Measurements from ENCODE around the gene TTC9. TPM values are rescaled to one million over a fixed set of nuclear protein-coding genes. Genes with fewer than 3 reads are reported as not detected.
"Not testable (repeated sequence)": the region's sequence is repeated elsewhere in the genome, so short reads cannot be mapped to it uniquely, and the experiment has no call there.

Gene TTC9
- total RNA-seq, 2 donors from 2014 or later, result 1.5 to 1.6 TPM

- H3K4me1 Mint-ChIP-seq (ENCODE audit: low read depth in 2 of 2); H3K36me3 Mint-ChIP-seq; DNase-seq (ENCODE audit: low spot score); ATAC-seq; H3K9me3 Mint-ChIP-seq; H3K27ac Mint-ChIP-seq; H3K4me3 Mint-ChIP-seq: not testable (repeated sequence)
- peaks cover 23 to 38% of the 10 kb centered on the region in 2 donors for H3K27me3 Mint-ChIP-seq
Observed at GRCh38 chr14:70703621-70704168, 62.0 kb downstream of the TTC9 start.

DNA sequence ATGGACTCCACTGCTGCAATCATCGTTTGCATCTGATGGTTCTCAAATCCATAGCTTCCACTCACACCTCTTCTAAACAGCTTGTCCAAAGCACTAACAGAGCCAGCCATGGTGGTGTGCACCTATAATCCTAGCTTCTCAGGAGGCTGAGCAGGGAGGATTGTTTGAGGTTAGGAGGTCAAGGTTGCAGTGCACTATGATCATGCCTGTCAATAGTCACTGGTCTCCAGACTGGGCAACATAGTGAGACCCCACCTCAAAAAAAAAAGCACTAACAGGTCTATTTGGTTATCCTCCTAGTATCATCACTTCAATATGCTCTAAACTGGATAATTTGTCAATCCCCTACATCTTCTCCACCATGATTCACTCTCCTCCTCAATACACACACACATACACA is 63.2 kb downstream of the TTC9 start:
- no peak for DNase-seq (ENCODE audit: low spot score)
- ATAC-seq, result no peak
- H3K4me1 Mint-ChIP-seq (ENCODE audit: low read depth in 2 of 2), result no peaks in the 10 kb centered on the region
- no peaks in the 10 kb centered on the region for H3K36me3 Mint-ChIP-seq
- H3K27ac Mint-ChIP-seq, result no peak overlapping the region
- no peaks in the 10 kb centered on the region for H3K9me3 Mint-ChIP-seq
- H3K27me3 Mint-ChIP-seq, result peaks cover 21 to 37% of the 10 kb centered on the region in 2 donors
- no peak overlapping the region for H3K4me3 Mint-ChIP-seq

GRCh38 chr14:70706177-70706576 is 64.5 kb downstream of the TTC9 start:
- Mint-ChIP-seq H3K27ac (no peak overlapping the region), H3K27me3 (peaks cover 20 to 30% of the 10 kb centered on the region in 2 donors), H3K4me1 (ENCODE audit: low read depth in 2 of 2) (no peaks in the 10 kb centered on the region), H3K9me3 (no peaks in the 10 kb centered on the region), H3K4me3 (no peak overlapping the region), H3K36me3 (no peaks in the 10 kb centered on the region)
- ATAC-seq, result no peak
- no peak for DNase-seq (ENCODE audit: low spot score)

GRCh38 chr14:70707138-70708038 is 65.7 kb downstream of the TTC9 start:
- Mint-ChIP-seq H3K36me3 (no peaks in the 10 kb centered on the region), H3K9me3 (no peaks in the 10 kb centered on the region), H3K27me3 (peaks cover 14 to 24% of the 10 kb centered on the region in 2 donors), H3K4me3 (no peak overlapping the region), H3K27ac (no peak overlapping the region), H3K4me1 (ENCODE audit: low read depth in 2 of 2) (no peaks in the 10 kb centered on the region)
- DNase-seq (ENCODE audit: low spot score) (no peak), ATAC-seq (peak; percentile 69 to 70)

DNA sequence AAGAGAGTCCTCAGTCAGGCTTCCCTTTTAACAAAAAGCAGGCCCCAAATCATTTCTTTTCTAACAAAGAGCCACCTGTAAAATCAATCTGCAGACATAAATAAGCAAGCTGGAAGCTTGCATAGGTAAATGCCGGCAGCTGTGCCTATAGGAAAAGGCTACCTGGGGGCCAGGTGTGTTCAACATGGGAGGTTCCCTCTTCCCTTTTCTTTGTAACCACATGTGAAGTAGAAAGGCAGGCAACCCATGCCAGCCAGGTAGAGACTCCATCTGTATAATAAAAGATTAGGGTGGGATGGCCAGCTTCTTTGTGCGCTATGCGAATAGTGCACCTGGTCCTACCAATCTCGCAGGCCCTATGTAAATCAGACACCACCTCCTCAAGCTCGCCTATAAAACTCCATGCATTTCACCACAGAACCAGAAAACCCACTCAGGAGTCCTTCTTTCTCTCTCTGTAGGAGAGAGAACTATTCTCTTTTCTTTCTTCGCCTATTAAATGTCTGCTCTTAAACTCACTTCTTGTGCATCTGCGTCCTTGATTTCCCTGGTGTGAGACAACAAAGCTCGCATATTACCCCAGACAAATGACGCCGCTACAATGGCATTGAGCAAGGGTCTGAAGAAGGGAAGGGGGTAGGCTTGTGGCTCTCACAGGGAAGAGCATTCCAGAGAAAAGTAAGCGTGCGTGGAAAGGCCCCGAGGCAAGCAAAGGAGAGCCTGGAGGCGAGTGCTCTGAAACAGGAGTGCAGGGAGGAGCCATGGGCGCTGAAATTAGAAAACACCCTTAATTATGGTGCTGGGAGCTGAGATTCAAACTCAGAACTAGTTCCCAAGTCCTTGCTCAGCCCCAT is 67.2 kb downstream of the TTC9 start:
- Mint-ChIP-seq H3K27ac (no peak overlapping the region), H3K4me1 (ENCODE audit: low read depth in 2 of 2) (peaks cover 1 to 3% of the 10 kb centered on the region in 2 donors), H3K9me3 (no peaks in the 10 kb centered on the region), H3K36me3 (no peaks in the 10 kb centered on the region), H3K27me3 (peaks cover 18 to 27% of the 10 kb centered on the region in 2 donors), H3K4me3 (no peak overlapping the region)
- ATAC-seq (no peak), DNase-seq (ENCODE audit: low spot score) (no peak)

- peaks cover 3 to 6% of the 10 kb centered on the region in 2 donors for H3K4me1 Mint-ChIP-seq (ENCODE audit: low read depth in 2 of 2)
Observed at GRCh38 chr14:70709726-70710382, 68.1 kb downstream of the TTC9 start.

DNA sequence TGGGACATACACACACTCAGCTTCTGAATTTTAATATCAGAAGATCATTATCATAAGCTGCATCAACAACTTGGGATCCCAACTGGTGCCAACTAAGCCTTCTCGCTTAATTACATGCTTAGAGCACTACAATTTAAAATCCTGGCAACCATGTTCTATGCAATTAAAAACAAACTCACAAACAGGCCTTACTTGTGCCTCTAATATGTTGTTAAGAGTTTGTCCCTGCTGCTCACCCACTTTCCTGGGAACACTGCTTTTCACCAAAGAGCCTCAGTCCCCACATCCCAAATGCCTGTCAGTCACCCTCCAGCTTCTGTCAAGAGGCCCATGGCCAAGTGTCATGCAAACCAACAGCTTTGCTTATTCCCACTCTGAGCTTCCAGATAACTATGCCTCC is 69.7 kb downstream of the TTC9 start:
- ATAC-seq (no peak), DNase-seq (ENCODE audit: low spot score) (no peak)
- H3K4me3 Mint-ChIP-seq, result no peak overlapping the region
- no peaks in the 10 kb centered on the region for H3K36me3 Mint-ChIP-seq
- peaks cover 3 to 6% of the 10 kb centered on the region in 2 donors for H3K4me1 Mint-ChIP-seq (ENCODE audit: low read depth in 2 of 2)
- no peak overlapping the region for H3K27ac Mint-ChIP-seq
- H3K27me3 Mint-ChIP-seq, result peaks cover 11 to 20% of the 10 kb centered on the region in 2 donors
- no peaks in the 10 kb centered on the region for H3K9me3 Mint-ChIP-seq

More at GRCh38 chr14:70709726-70710382, 68.1 kb downstream of the TTC9 start:
- no peak for ATAC-seq
- Mint-ChIP-seq H3K9me3 (no peaks in the 10 kb centered on the region), H3K27ac (no peak overlapping the region), H3K4me3 (no peak overlapping the region), H3K27me3 (peaks cover 17 to 26% of the 10 kb centered on the region in 2 donors), H3K36me3 (no peaks in the 10 kb centered on the region)
- DNase-seq (ENCODE audit: low spot score), result no peak

GRCh38 chr14:70713096-70713495 is 71.4 kb downstream of the TTC9 start:
- Mint-ChIP-seq H3K4me3 (no peak overlapping the region), H3K36me3 (no peaks in the 10 kb centered on the region), H3K27me3 (peaks cover 16 to 18% of the 10 kb centered on the region in 2 donors), H3K4me1 (ENCODE audit: low read depth in 2 of 2) (peaks cover 3 to 6% of the 10 kb centered on the region in 2 donors), H3K27ac (no peak overlapping the region), H3K9me3 (no peaks in the 10 kb centered on the region)
- ATAC-seq (no peak), DNase-seq (ENCODE audit: low spot score) (no peak)

DNA sequence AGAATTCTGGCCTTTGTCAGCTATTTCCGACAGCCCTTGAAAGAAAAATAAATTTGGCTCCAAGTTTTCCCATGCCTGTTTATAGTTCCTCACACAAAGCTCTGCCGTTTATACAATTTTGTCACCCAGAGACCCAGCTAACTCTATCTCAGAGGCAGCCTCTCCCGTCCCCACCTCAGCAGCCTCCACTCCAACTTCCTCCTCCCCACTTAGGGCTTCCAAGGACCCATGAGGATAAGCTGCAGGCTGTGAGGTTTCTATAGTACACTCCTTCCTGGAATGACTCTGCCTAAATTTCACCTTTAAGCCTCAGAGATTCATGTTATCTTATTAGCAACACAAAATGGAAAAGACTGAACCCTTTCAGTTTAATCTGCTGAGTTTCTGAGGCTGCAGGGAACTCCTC is 71.8 kb downstream of the TTC9 start:
- DNase-seq (ENCODE audit: low spot score) (no peak), ATAC-seq (no peak)
- peaks cover 3 to 6% of the 10 kb centered on the region in 2 donors for H3K4me1 Mint-ChIP-seq (ENCODE audit: low read depth in 2 of 2)
- H3K36me3 Mint-ChIP-seq, result no peaks in the 10 kb centered on the region
- no peak overlapping the region for H3K27ac Mint-ChIP-seq
- H3K27me3 Mint-ChIP-seq, result peaks cover 16 to 18% of the 10 kb centered on the region in 2 donors
- H3K9me3 Mint-ChIP-seq, result no peaks in the 10 kb centered on the region
- no peak overlapping the region for H3K4me3 Mint-ChIP-seq

DNA sequence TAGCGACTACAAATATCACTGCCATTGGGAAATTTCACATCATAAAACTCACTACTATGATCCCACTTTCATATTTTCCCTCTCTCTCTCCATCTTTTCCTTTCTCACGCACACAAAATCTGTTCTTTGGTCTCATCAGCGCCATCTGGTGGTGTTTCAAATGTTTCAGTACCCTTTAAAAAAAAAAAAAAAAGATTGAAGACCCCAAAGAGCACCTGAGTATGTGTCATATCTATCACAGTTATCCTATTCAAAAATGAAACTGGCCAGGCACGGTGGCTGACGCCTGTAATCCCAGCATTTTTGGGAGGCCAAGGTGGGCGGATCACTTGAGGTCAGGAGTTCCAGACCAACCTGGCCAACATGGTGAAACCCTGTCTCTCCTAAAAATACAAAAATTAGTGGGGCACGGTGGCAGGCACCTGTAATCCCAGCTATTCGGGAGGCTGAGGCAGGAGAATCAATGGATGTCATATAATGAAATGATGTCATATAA is 72.4 kb downstream of the TTC9 start:
- no peak overlapping the region for H3K27ac Mint-ChIP-seq
- ATAC-seq (no peak), DNase-seq (ENCODE audit: low spot score) (no peak)
- H3K36me3 Mint-ChIP-seq, result no peaks in the 10 kb centered on the region
- H3K27me3 Mint-ChIP-seq, result peaks cover 16 to 18% of the 10 kb centered on the region in 2 donors
- H3K4me3 Mint-ChIP-seq, result no peak overlapping the region
- peaks cover 3 to 6% of the 10 kb centered on the region in 2 donors for H3K4me1 Mint-ChIP-seq (ENCODE audit: low read depth in 2 of 2)
- no peaks in the 10 kb centered on the region for H3K9me3 Mint-ChIP-seq

DNA sequence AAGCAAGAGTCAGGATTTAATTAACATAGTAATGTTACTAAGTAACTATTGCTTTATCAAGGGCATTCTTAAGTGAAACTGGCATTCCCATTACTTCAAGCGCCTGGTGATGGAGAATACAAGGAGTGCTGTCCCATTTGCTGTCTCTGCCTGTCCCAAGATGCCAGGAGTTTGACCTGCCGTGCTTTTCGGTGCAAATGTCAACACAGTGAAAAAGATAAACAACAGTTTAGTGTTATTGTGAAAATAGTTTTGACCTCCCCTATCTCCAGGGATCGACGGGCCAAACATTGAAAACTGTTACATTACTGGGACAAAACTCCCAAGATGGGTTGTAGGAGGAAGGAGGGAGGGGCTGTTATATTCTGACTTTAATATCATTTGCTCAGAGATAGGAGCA is 74.8 kb downstream of the TTC9 start:
- H3K36me3 Mint-ChIP-seq, result no peaks in the 10 kb centered on the region
- ATAC-seq (no peak), DNase-seq (ENCODE audit: low spot score) (no peak)
- no peak overlapping the region for H3K4me3 Mint-ChIP-seq
- peaks cover 3 to 6% of the 10 kb centered on the region in 2 donors for H3K4me1 Mint-ChIP-seq (ENCODE audit: low read depth in 2 of 2)
- no peak overlapping the region for H3K27ac Mint-ChIP-seq
- peaks cover 16 to 18% of the 10 kb centered on the region in 2 donors for H3K27me3 Mint-ChIP-seq
- H3K9me3 Mint-ChIP-seq, result no peaks in the 10 kb centered on the region

DNA sequence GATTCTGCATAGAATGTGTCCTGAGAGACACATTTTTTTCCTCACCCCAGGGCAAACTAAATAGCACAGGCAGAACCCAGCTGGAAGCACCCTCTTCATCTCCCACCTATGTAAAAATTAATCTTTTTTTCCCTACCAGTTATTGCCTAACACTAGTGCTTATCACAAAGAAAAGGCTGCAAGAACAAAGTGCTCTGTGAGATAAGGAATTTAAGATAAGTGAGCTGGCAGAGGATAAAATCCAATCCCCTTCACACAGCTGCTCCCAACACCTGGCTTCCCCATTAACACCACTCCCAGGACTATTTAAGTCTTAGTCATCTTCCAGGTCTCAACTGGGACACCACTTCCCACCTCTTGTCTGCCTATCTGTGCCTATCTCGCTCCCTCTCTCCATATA is 75.2 kb downstream of the TTC9 start:
- no peaks in the 10 kb centered on the region for H3K36me3 Mint-ChIP-seq
- DNase-seq (ENCODE audit: low spot score), result no peak
- peaks cover 16 to 18% of the 10 kb centered on the region in 2 donors for H3K27me3 Mint-ChIP-seq
- no peak for ATAC-seq
- H3K27ac Mint-ChIP-seq, result no peak overlapping the region
- no peak overlapping the region for H3K4me3 Mint-ChIP-seq
- peaks cover 3 to 6% of the 10 kb centered on the region in 2 donors for H3K4me1 Mint-ChIP-seq (ENCODE audit: low read depth in 2 of 2)
- no peaks in the 10 kb centered on the region for H3K9me3 Mint-ChIP-seq

All from natural killer cell treated with Interleukin-12 subunit alpha and Interleukin-12 subunit beta and Interleukin-15 and Interleukin-18, amount 100 ng/mL, for 72 hours (primary cell).